Panc1 (cell line): ENCODE data around the gene ZNF506. TPM values are rescaled to one million over a fixed set of nuclear protein-coding genes. Genes with fewer than 3 reads are reported as not detected.

Experiments used
- ATAC-seq: fragments of 200-7000 bp; cut with Tn5 transposase; 2 replicates; pipeline ENCODE4 v1.9.1; 2020; ENCODE audit warnings: mild to moderate bottlenecking, moderate library complexity
- BruUV-seq: library from RNA; stranded (reverse); fragments of 400-500 nt; replicated peaks from 2 replicates; lab custom pipeline; 2021; lab: Mats Ljungman, UMichigan
- CTCF ChIA-PET: fragments of 300-600 bp; sonication (Branson Sonifier 250); formaldehyde crosslinking; loops from one replicate; lab custom pipeline; 2022; ENCODE audit warnings: antibody characterized with exemption; lab: Charles Lee
- POLR2A ChIA-PET: fragments of 300-600 bp; sonication (Branson Sonifier 250); formaldehyde crosslinking; loops from one replicate; lab custom pipeline; 2022; ENCODE audit warnings: antibody characterized with exemption; lab: Charles Lee
- DNase-seq: peaks from one replicate; pipeline ENCODE4 v3.0.0-alpha.2; 2010; ENCODE audit warnings: low read depth, low spot score
- H3K27ac ChIP-seq: 2 replicates; pipeline ENCODE4 v1.5.1; 2011; ENCODE audit warnings: mild to moderate bottlenecking, low read length, inconsistent platforms
- H3K27me3 ChIP-seq: fragments of 200-500 bp; sonication (Bioruptor generic); 2 replicates; pipeline ENCODE4 v1.6.0; 2014; ENCODE audit warnings: low read length, inconsistent platforms; ENCODE audit not compliant: control insufficient read depth, insufficient read depth
- H3K36me3 ChIP-seq: fragments of 200-500 bp; sonication (Bioruptor generic); 2 replicates; pipeline ENCODE4 v1.5.1; 2014; ENCODE audit warnings: inconsistent platforms, mild to moderate bottlenecking, low read length, moderate library complexity; ENCODE audit not compliant: control insufficient read depth, insufficient read depth
- H3K4me1 ChIP-seq: 2 replicates; pipeline ENCODE4 v1.5.1; 2011; ENCODE audit warnings: inconsistent platforms, mild to moderate bottlenecking, low read length, moderate library complexity; ENCODE audit not compliant: control insufficient read depth, insufficient read depth
- H3K4me3 ChIP-seq, 2 experiments: 2 replicates each; pipeline ENCODE4 v1.5.1; 2011 to 2012; ENCODE audit warnings: low read depth in 2 of 2, low read length in 2 of 2, mild to moderate bottlenecking in 2 of 2, inconsistent platforms in 1 of 2, moderate library complexity in 1 of 2
- H3K9me3 ChIP-seq: fragments of 200-500 bp; sonication (Bioruptor generic); 2 replicates; pipeline ENCODE4 v1.5.1; 2014; ENCODE audit warnings: low read depth, mild to moderate bottlenecking, inconsistent platforms, low read length, moderate library complexity; ENCODE audit not compliant: control insufficient read depth, insufficient read depth
- POLR2AphosphoS5 ChIP-seq: IDR thresholded peaks from 2 replicates; pipeline ENCODE4 v1.6.1; 2012; ENCODE audit warnings: mild to moderate bottlenecking, low read depth, low read length, moderate library complexity
- SIN3A ChIP-seq: IDR thresholded peaks from 2 replicates; pipeline ENCODE4 v1.6.1; 2012; ENCODE audit warnings: low read depth, mild to moderate bottlenecking, low read length, moderate library complexity, borderline replicate concordance; ENCODE audit not compliant: insufficient read depth
- TCF7L2 ChIP-seq: IDR thresholded peaks from 2 replicates; pipeline ENCODE4 v1.6.1; 2011; ENCODE audit warnings: mild to moderate bottlenecking, low read depth, low read length, inconsistent platforms
- in situ Hi-C: cut with HindIII; loops from 2 replicates; pipeline ENCODE4 v1.10.0; 2016; ENCODE audit warnings: low sequenced_read_pairs, low pct_unique_long_range_greater_than_20kb
- intact Hi-C: fragments of 100-400 bp; cut with micrococcal nuclease; formaldehyde crosslinking; loops from one replicate; pipeline ENCODE4 v1.10.0; 2022; ENCODE audit not compliant: unreplicated experiment
- total RNA-seq: library from RNA; stranded (reverse); gene quantifications from one replicate; pipeline ENCODE4 v1.2.1, GENCODE V29; 2021; ENCODE audit not compliant: unreplicated experiment
- TF ChIP-seq, protein P1 (sequence below): fragments of 450-650 bp; IDR thresholded peaks from 2 replicates; pipeline ENCODE4 v1.5.1; 2017; ENCODE audit warnings: mild to moderate bottlenecking
- TF ChIP-seq, protein P2 (sequence below), 2 experiments: IDR thresholded peaks; 2 replicates each; pipeline ENCODE4 v1.6.1; 2011 to 2012; ENCODE audit warnings: low read depth in 2 of 2, control low read depth in 1 of 2, low read length in 1 of 2, mild to moderate bottlenecking in 1 of 2, moderate library complexity in 1 of 2; ENCODE audit not compliant: insufficient read depth in 1 of 2

Gene ZNF506
- total RNA-seq, 1 experiment from 2014 or later, result 11.4 TPM

DNA sequence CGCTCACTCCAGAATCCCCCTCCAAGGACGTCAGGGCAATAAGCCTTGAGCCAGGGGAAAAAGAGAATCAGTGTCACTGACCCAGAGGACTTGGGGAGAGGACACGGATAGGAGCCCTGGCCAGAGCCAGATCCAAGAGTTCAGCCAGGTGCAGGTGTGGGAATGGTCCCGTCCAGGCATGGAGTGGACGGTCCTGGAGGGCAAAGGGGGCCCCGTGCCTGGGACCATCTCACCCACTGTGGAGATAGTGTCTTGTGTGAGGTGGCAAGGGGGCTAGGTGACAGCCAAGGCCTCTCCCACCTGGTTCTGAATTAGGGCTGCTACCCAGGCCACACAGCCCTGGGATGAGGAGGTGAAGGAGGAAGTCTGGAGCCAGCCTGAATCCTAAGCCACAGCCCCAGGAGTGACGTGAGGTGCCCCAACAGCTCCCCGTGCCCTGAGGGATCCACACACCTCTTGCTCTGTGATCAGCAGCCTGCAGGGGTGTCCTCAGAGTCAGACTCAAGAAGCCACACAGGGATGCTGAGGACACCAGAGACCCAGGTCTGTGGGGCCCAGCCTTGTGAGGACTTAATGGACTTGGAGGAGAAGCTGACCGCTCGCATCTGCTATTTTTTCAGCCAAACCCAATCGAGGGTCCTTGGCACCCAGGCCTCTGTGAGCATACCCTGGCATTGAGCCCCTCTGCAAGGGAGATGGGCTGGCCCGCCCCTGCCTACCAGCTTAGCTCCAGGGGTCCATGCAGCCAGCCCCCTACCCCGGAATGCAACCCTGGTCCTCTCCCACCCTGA lies 72.2 kb downstream of the ZNF506 start:
- intact Hi-C loops (no loop called here), in situ Hi-C loops (no loop called here)
- BruUV-seq, result no TSS peak
- DNase-seq (no peak), ATAC-seq (no peak)
- Histone ChIP-seq H3K27ac (no peak overlapping the region), H3K36me3 (no peaks in the 10 kb centered on the region), H3K4me3 (no peak overlapping the region), H3K9me3 (no peaks in the 10 kb centered on the region), H3K27me3 (no peaks in the 10 kb centered on the region), H3K4me1 (no peaks in the 10 kb centered on the region)
- CTCF ChIA-PET, result no interaction called here
- TF ChIP-seq POLR2AphosphoS5 (no peak), TCF7L2 (no peak)
- POLR2A ChIA-PET, result no interaction called here

DNA sequence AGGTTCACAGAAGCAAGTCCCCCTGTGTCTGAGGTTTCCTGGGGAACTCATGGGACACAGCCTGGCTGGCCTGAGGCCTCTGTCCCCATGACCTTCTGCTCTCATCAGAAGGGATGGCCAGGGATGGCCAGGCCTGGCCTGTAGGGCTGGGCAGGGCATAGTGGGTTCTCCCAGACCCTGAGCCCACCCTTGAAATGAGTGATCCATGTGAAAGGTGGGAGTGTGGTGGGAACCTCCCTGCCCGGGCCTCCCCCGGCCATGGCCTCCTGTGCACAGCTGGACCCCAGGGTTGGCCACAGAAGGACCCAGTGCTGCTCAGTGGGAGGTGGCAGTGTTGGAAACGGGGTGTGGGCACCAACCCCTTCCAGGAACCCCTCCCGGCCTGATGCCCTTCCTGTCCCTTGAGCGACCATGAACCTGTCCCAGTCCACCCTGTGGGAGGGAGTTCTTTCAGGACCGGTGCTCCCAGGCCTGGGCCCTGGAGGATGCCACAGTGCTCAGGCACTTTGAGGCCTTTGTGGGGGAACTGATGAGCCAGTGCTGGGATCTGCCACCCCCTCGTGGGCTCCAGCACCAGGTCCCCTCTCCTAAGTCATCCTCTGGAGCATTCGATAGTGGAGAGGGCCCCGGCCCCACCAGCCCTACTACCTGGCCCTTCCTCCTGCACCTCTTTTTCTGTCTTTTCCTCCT lies 73.2 kb downstream of the ZNF506 start:
- no peak for DNase-seq
- ATAC-seq, result no peak
- no TSS peak for BruUV-seq
- Histone ChIP-seq H3K4me3 (no peak overlapping the region), H3K9me3 (no peaks in the 10 kb centered on the region), H3K36me3 (no peaks in the 10 kb centered on the region), H3K4me1 (no peaks in the 10 kb centered on the region), H3K27me3 (no peaks in the 10 kb centered on the region), H3K27ac (no peak overlapping the region)
- TF ChIP-seq POLR2AphosphoS5 (no peak), TCF7L2 (no peak), SIN3A (no peak)
- TF ChIP-seq, protein P1, sequence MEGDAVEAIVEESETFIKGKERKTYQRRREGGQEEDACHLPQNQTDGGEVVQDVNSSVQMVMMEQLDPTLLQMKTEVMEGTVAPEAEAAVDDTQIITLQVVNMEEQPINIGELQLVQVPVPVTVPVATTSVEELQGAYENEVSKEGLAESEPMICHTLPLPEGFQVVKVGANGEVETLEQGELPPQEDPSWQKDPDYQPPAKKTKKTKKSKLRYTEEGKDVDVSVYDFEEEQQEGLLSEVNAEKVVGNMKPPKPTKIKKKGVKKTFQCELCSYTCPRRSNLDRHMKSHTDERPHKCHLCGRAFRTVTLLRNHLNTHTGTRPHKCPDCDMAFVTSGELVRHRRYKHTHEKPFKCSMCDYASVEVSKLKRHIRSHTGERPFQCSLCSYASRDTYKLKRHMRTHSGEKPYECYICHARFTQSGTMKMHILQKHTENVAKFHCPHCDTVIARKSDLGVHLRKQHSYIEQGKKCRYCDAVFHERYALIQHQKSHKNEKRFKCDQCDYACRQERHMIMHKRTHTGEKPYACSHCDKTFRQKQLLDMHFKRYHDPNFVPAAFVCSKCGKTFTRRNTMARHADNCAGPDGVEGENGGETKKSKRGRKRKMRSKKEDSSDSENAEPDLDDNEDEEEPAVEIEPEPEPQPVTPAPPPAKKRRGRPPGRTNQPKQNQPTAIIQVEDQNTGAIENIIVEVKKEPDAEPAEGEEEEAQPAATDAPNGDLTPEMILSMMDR, result no peak
- intact Hi-C loops, result no loop called here
- in situ Hi-C loops, result no loop called here
- ChIA-PET CTCF (no interaction called here), POLR2A (no interaction called here)

DNA sequence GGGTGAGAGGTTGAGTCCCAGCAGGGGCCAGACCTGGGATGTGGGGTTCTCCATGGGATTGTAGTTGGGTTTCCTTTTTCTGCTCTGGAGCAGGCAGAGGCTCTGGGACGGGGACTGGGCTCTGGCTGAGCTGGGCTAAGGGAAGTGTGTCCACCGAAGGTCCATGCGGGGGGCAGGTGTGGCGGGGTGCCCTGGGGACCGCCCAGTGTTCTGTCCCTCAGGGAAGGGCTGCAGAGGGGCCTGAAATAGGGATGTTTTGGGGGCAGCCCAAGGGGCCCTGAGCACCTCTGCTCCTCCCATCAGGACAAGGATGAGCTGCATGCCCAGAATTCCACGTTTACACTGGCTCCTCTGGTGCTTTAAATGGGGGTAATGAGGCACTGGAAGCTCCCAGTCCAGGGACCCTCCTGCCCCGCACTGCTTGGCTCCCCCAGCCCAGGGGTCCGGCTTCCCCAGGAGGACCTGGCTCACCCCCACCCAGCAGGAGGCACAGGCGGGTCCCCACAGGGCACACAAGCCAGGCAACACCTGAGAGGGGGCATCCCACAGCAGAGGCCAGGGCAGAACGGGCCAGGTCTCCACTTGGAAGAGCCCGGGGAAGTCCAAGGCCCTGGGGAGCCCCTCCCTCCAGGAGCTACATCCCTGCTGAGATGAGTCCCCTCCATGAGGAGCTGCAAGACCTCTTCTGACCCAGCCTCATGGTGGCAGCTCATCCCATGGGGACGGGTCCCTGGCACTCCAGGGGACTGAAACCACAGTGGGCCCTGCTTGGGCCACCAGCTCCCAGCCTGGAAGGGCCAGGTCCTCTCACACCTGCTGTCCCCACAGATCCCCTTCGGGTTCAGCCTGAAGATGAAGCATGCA lies 74.0 kb downstream of the ZNF506 start:
- intact Hi-C loops (no loop called here), in situ Hi-C loops (no loop called here)
- no peak overlapping the region for H3K27ac ChIP-seq
- ATAC-seq, result no peak
- no peak overlapping the region for H3K4me3 ChIP-seq
- H3K4me1 ChIP-seq, result no peaks in the 10 kb centered on the region
- DNase-seq, result no peak
- ChIA-PET POLR2A (no interaction called here), CTCF (no interaction called here)
- BruUV-seq, result no TSS peak
- H3K36me3 ChIP-seq, result no peaks in the 10 kb centered on the region
- no peaks in the 10 kb centered on the region for H3K27me3 ChIP-seq
- TF ChIP-seq SIN3A (no peak), POLR2AphosphoS5 (no peak), TCF7L2 (no peak)
- TF ChIP-seq, protein P1, result no peak
- TF ChIP-seq, protein P2, sequence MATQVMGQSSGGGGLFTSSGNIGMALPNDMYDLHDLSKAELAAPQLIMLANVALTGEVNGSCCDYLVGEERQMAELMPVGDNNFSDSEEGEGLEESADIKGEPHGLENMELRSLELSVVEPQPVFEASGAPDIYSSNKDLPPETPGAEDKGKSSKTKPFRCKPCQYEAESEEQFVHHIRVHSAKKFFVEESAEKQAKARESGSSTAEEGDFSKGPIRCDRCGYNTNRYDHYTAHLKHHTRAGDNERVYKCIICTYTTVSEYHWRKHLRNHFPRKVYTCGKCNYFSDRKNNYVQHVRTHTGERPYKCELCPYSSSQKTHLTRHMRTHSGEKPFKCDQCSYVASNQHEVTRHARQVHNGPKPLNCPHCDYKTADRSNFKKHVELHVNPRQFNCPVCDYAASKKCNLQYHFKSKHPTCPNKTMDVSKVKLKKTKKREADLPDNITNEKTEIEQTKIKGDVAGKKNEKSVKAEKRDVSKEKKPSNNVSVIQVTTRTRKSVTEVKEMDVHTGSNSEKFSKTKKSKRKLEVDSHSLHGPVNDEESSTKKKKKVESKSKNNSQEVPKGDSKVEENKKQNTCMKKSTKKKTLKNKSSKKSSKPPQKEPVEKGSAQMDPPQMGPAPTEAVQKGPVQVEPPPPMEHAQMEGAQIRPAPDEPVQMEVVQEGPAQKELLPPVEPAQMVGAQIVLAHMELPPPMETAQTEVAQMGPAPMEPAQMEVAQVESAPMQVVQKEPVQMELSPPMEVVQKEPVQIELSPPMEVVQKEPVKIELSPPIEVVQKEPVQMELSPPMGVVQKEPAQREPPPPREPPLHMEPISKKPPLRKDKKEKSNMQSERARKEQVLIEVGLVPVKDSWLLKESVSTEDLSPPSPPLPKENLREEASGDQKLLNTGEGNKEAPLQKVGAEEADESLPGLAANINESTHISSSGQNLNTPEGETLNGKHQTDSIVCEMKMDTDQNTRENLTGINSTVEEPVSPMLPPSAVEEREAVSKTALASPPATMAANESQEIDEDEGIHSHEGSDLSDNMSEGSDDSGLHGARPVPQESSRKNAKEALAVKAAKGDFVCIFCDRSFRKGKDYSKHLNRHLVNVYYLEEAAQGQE (IDR thresholded peaks at IDR 0.05; ENCODE audit: insufficient read depth in 1 of 2, low read depth in 2 of 2, low read length in 1 of 2), result no peak
- H3K9me3 ChIP-seq, result no peaks in the 10 kb centered on the region
